DND-41 (cell line): ENCODE data around the gene RPP25.

ENCODE experiments used
- ATAC-seq: fragments of 200-7000 bp; cut with Tn5 transposase; 3 replicates; pipeline ENCODE4 v1.9.1; 2021; ENCODE audit warnings: low read depth; ENCODE audit not compliant: insufficient read depth
- DNase-seq: peaks from one replicate; pipeline ENCODE4 v3.0.0-alpha.2; 2020
- H2AFZ ChIP-seq: 2 replicates; pipeline ENCODE4 v1.6.0; 2012; ENCODE audit warnings: low read depth, low read length
- H3K27ac ChIP-seq: 2 replicates; pipeline ENCODE4 v1.5.1; 2012; ENCODE audit warnings: low read length, inconsistent platforms
- H3K27me3 ChIP-seq: fragments of 200-600 bp; sonication (generic); 2 replicates; pipeline ENCODE4 v1.6.0; 2012; ENCODE audit warnings: low read length, mild to moderate bottlenecking, inconsistent platforms; ENCODE audit not compliant: insufficient read depth, poor library complexity
- H3K36me3 ChIP-seq: 2 replicates; pipeline ENCODE4 v1.5.1; 2012; ENCODE audit warnings: low read length, inconsistent platforms; ENCODE audit not compliant: insufficient read depth
- H3K4me1 ChIP-seq: 2 replicates; pipeline ENCODE4 v1.5.1; 2012; ENCODE audit warnings: mild to moderate bottlenecking, low read length; ENCODE audit not compliant: insufficient read depth
- H3K4me2 ChIP-seq: 2 replicates; pipeline ENCODE4 v1.6.0; 2012; ENCODE audit warnings: mild to moderate bottlenecking, moderate library complexity, low read length, inconsistent platforms; ENCODE audit not compliant: insufficient read depth
- H3K4me3 ChIP-seq, 2 experiments: fragments of 200-600 bp in 1 of 2; shearing (Covaris generic) in 1 of 2; 2 replicates each; pipeline ENCODE4 v1.5.1; 2012 to 2016; ENCODE audit warnings: inconsistent platforms in 2 of 2, low read length in 2 of 2, mild to moderate bottlenecking in 2 of 2, low read depth in 1 of 2, moderate library complexity in 1 of 2
- H3K79me2 ChIP-seq: 2 replicates; pipeline ENCODE4 v1.6.0; 2012; ENCODE audit warnings: low read length, inconsistent platforms; ENCODE audit not compliant: insufficient read depth
- H3K9ac ChIP-seq: 2 replicates; pipeline ENCODE4 v1.6.0; 2012; ENCODE audit warnings: low read depth, mild to moderate bottlenecking, inconsistent platforms, low read length, moderate library complexity
- H3K9me3 ChIP-seq: 2 replicates; pipeline ENCODE4 v1.5.1; 2012; ENCODE audit warnings: low read length, moderate library complexity, mild to moderate bottlenecking, inconsistent platforms; ENCODE audit not compliant: insufficient read depth, severe bottlenecking
- H4K20me1 ChIP-seq: 2 replicates; pipeline ENCODE4 v1.6.0; 2012; ENCODE audit warnings: low read length; ENCODE audit not compliant: insufficient read depth
- CTCF ChIP-seq: IDR thresholded peaks from 2 replicates; pipeline ENCODE4 v1.5.1; 2012; ENCODE audit warnings: borderline replicate concordance, low read length, moderate library complexity, mild to moderate bottlenecking; ENCODE audit not compliant: poor library complexity, severe bottlenecking; ENCODE audit errors: extremely low read depth
- EZH2 ChIP-seq: IDR thresholded peaks from 3 replicates; pipeline ENCODE4 v1.6.1; 2012; ENCODE audit warnings: borderline replicate concordance, low read depth, mild to moderate bottlenecking, moderate library complexity, low read length, inconsistent platforms; ENCODE audit not compliant: severe bottlenecking

Gene RPP25

GRCh38 chr15:74977599-74977998 is 21.0 kb upstream of the RPP25 start:
- Histone ChIP-seq H3K4me1 (no peaks in the 10 kb centered on the region), H3K79me2 (no peaks in the 10 kb centered on the region), H3K4me3 (no peak overlapping the region), H3K36me3 (no peaks in the 10 kb centered on the region), H3K27ac (no peak overlapping the region), H3K9me3 (no peaks in the 10 kb centered on the region), H2AFZ (no peak overlapping the region), H3K9ac (no peak overlapping the region), H4K20me1 (no peaks in the 10 kb centered on the region), H3K4me2 (no peak overlapping the region), H3K27me3 (no peaks in the 10 kb centered on the region)
- TF ChIP-seq EZH2 (no peak), CTCF (no peak)
- DNase-seq (no peak), ATAC-seq (no peak)

- Histone ChIP-seq H3K4me2 (no peak overlapping the region), H3K9ac (no peak overlapping the region), H2AFZ (no peak overlapping the region), H3K9me3 (no peaks in the 10 kb centered on the region), H3K79me2 (no peaks in the 10 kb centered on the region), H3K27me3 (no peaks in the 10 kb centered on the region), H3K36me3 (no peaks in the 10 kb centered on the region), H4K20me1 (no peaks in the 10 kb centered on the region), H3K27ac (no peak overlapping the region), H3K4me3 (no peak overlapping the region), H3K4me1 (no peaks in the 10 kb centered on the region)
- ATAC-seq (no peak), DNase-seq (no peak)
- no peak for TF ChIP-seq EZH2
- no peak for TF ChIP-seq CTCF
Observed at GRCh38 chr15:74976159-74976558, 19.6 kb upstream of the RPP25 start.

- ATAC-seq (no peak), DNase-seq (no peak)
- no peaks in the 10 kb centered on the region for H3K4me1 ChIP-seq
- H3K4me2 ChIP-seq, result no peak overlapping the region
- no peak overlapping the region for H3K27ac ChIP-seq
- no peak overlapping the region for H3K4me3 ChIP-seq
- H2AFZ ChIP-seq, result no peak overlapping the region
- H4K20me1 ChIP-seq, result no peaks in the 10 kb centered on the region
- no peaks in the 10 kb centered on the region for H3K9me3 ChIP-seq
- no peaks in the 10 kb centered on the region for H3K79me2 ChIP-seq
- H3K9ac ChIP-seq, result no peak overlapping the region
- H3K36me3 ChIP-seq, result no peaks in the 10 kb centered on the region
- H3K27me3 ChIP-seq, result no peaks in the 10 kb centered on the region
- TF ChIP-seq CTCF, result no peak
- no peak for TF ChIP-seq EZH2
Observed at GRCh38 chr15:74967670-74968069, 11.1 kb upstream of the RPP25 start.

GRCh38 chr15:74964794-74965193 is 8.2 kb upstream of the RPP25 start:
- no peaks in the 10 kb centered on the region for H4K20me1 ChIP-seq
- no peak for TF ChIP-seq EZH2
- TF ChIP-seq CTCF, result no peak
- H3K4me2 ChIP-seq, result no peak overlapping the region
- no peak for ATAC-seq
- no peak overlapping the region for H2AFZ ChIP-seq
- H3K79me2 ChIP-seq, result no peaks in the 10 kb centered on the region
- no peak overlapping the region for H3K27ac ChIP-seq
- no peak overlapping the region for H3K9ac ChIP-seq
- no peaks in the 10 kb centered on the region for H3K27me3 ChIP-seq
- H3K36me3 ChIP-seq, result no peaks in the 10 kb centered on the region
- no peak for DNase-seq
- no peak overlapping the region for H3K4me3 ChIP-seq
- no peaks in the 10 kb centered on the region for H3K9me3 ChIP-seq
- no peaks in the 10 kb centered on the region for H3K4me1 ChIP-seq
